GM21786 (cell line): ENCODE data around the gene SLC43A3.
"Not testable (repeated sequence)": the region's sequence is repeated elsewhere in the genome, so short reads cannot be mapped to it uniquely, and the experiment has no call there.

Experiments used
- ATAC-seq: cut with Tn5 transposase; IDR thresholded peaks from one replicate; pipeline ENCODE4 v1.9.1; 2021; ENCODE audit not compliant: unreplicated experiment

Gene SLC43A3

GRCh38 chr11:57407941-57408475 is 18.9 kb downstream of the SLC43A3 start:
- ATAC-seq: no peak

GRCh38 chr11:57407010-57407920 is 19.7 kb downstream of the SLC43A3 start:
- ATAC-seq: no peak

- peak; percentile 83 for ATAC-seq
Observed at GRCh38 chr11:57406337-57406904, 20.5 kb downstream of the SLC43A3 start.

- no peak for ATAC-seq
Observed at GRCh38 chr11:57405271-57405860, 21.6 kb downstream of the SLC43A3 start.

GRCh38 chr11:57403802-57404147 is 23.1 kb downstream of the SLC43A3 start:
- no peak for ATAC-seq

GRCh38 chr11:57403003-57403801 is 23.7 kb downstream of the SLC43A3 start:
- not testable (repeated sequence) for ATAC-seq

GRCh38 chr11:57402188-57403002 is 24.5 kb downstream of the SLC43A3 start:
- no peak for ATAC-seq

- ATAC-seq: no peak
Observed at GRCh38 chr11:57399972-57400578, 26.8 kb downstream of the SLC43A3 start.

- no peak for ATAC-seq
Observed at GRCh38 chr11:57399221-57399620, 27.7 kb downstream of the SLC43A3 start.

GRCh38 chr11:57397394-57397990 is 29.4 kb downstream of the SLC43A3 start:
- ATAC-seq: no peak

GRCh38 chr11:57396744-57397143 is 30.2 kb downstream of the SLC43A3 start:
- ATAC-seq: no peak

GRCh38 chr11:57395905-57396623 is 30.9 kb downstream of the SLC43A3 start:
- no peak for ATAC-seq

GRCh38 chr11:57394203-57394965 is 32.5 kb downstream of the SLC43A3 start:
- ATAC-seq: no peak

GRCh38 chr11:57392763-57393105 is 34.2 kb downstream of the SLC43A3 start:
- no peak for ATAC-seq

- ATAC-seq: no peak
Observed at GRCh38 chr11:57392066-57392762, 34.7 kb downstream of the SLC43A3 start.

GRCh38 chr11:57391539-57391938 is 35.4 kb downstream of the SLC43A3 start:
- no peak for ATAC-seq

- ATAC-seq: no peak
Observed at GRCh38 chr11:57391111-57391510, 35.8 kb downstream of the SLC43A3 start.
